ENCODE results near the gene ENPP1.
"Not testable (repeated sequence)": the region's sequence is repeated elsewhere in the genome, so short reads cannot be mapped to it uniquely, and the experiment has no call there.

Gene ENPP1

DNA sequence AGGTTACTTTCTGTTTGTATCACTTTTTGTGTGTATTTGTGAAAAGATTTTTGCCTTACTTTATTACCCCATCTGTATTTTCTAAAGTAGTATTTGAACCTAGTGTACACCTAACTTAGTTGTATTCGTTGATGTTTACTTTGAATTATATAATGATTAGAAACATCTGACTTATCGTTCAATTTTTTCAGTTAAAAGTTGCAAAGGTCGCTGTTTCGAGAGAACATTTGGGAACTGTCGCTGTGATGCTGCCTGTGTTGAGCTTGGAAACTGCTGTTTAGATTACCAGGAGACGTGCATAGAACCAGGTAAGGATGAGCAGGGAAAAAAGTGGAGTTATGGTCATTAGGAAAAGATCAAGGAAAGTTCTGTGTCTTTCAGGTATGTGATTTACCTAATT lies 42.0 kb downstream of the ENPP1 start:
- Histone ChIP-seq H3K9me3 (no peaks in the 10 kb centered on the region; the same call in 1 of the 2 replicates), H3K36me3 (no peaks in the 10 kb centered on the region), H3K4me3 (ENCODE audit: low read depth, low read length) (no peak overlapping the region), H3K4me1 (no peaks in the 10 kb centered on the region), H3K27me3 (no peaks in the 10 kb centered on the region)
- DNase-seq, result no peak
- TF ChIP-seq, protein P1, sequence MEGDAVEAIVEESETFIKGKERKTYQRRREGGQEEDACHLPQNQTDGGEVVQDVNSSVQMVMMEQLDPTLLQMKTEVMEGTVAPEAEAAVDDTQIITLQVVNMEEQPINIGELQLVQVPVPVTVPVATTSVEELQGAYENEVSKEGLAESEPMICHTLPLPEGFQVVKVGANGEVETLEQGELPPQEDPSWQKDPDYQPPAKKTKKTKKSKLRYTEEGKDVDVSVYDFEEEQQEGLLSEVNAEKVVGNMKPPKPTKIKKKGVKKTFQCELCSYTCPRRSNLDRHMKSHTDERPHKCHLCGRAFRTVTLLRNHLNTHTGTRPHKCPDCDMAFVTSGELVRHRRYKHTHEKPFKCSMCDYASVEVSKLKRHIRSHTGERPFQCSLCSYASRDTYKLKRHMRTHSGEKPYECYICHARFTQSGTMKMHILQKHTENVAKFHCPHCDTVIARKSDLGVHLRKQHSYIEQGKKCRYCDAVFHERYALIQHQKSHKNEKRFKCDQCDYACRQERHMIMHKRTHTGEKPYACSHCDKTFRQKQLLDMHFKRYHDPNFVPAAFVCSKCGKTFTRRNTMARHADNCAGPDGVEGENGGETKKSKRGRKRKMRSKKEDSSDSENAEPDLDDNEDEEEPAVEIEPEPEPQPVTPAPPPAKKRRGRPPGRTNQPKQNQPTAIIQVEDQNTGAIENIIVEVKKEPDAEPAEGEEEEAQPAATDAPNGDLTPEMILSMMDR (IDR thresholded peaks at IDR 0.05; ENCODE audit: low read depth, low read length), result no peak

DNA sequence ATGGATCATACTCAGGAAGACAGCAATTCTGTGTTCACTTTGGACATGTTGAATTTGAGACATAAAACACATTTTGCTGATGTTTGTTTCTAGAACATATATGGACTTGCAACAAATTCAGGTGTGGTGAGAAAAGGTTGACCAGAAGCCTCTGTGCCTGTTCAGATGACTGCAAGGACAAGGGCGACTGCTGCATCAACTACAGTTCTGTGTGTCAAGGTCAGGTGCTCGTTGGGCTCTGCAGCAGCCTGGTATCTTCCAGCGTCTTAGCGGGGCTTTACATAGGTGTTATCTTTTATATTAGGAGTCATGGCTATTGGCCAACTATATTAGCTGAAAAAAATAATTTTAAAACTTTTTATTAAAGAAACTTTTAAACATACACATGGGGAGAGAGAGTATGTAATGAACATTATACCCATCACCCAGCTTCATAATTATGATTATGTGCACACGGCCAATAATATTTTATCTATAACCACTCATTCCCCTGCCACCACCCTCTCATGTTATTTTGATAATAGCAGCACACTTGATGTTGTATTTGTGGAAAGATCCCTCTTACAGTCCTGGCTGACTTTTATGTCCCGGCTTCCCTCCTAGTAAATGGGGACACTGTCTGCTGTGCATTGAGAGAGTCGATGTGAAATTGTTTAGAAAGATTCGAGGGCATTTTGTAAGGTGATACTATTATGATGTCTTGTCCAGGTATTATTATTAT lies 43.4 kb downstream of the ENPP1 start:
- TF ChIP-seq, protein P1 (IDR thresholded peaks at IDR 0.05; ENCODE audit: low read depth, low read length), result no peak
- Histone ChIP-seq H3K4me1 (no peaks in the 10 kb centered on the region), H3K4me3 (ENCODE audit: low read depth, low read length) (no peak overlapping the region), H3K9me3 (no peaks in the 10 kb centered on the region; the same call in 1 of the 2 replicates), H3K27me3 (no peaks in the 10 kb centered on the region), H3K36me3 (no peaks in the 10 kb centered on the region)
- DNase-seq, result no peak

DNA sequence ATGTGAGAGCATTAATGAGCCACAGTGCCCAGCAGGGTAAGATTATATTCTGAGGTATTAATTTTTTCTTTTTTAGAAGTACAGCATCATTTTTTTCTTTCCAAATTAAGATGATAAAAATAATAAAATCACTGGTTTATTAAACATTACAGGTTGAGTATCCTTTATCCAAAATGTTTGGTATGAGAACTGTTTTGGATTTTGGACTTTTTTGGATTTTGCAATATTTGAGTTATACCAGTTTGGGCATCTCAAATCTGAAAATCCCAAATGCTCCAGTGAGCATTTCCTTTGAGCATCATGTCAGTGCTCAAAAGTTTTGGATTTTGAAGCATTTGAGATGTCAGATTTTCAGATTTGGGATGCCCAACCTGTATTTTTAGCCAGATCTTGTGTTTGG lies 44.4 kb downstream of the ENPP1 start:
- Histone ChIP-seq H3K4me1 (no peaks in the 10 kb centered on the region), H3K36me3 (no peaks in the 10 kb centered on the region), H3K4me3 (ENCODE audit: low read depth, low read length) (no peak overlapping the region), H3K9me3 (no peaks in the 10 kb centered on the region; the same call in 1 of the 2 replicates), H3K27me3 (no peaks in the 10 kb centered on the region)
- TF ChIP-seq, protein P1 (IDR thresholded peaks at IDR 0.05; ENCODE audit: low read depth, low read length), result no peak
- no peak for DNase-seq

DNA sequence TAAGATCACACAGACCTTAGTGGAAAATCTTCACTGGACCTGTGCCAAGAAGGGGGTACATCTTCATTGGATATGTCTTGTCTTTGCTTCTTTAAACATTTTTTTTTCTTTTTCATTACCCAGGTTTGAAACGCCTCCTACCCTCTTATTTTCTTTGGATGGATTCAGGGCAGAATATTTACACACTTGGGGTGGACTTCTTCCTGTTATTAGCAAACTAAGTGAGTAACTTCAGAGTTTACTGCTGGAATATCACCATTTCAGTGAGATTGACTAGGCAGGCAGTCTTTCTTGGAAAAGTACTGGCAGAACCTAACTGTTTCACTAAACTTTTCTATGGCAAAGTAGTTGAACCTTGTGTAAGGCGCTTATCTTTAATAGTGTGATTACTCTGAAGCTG lies 47.0 kb downstream of the ENPP1 start:
- H3K4me1 ChIP-seq, result no peaks in the 10 kb centered on the region
- no peak for DNase-seq
- H3K9me3 ChIP-seq, result no peaks in the 10 kb centered on the region; the same call in 1 of the 2 replicates
- H3K27me3 ChIP-seq, result no peaks in the 10 kb centered on the region
- TF ChIP-seq, protein P1 (IDR thresholded peaks at IDR 0.05; ENCODE audit: low read depth, low read length), result no peak
- no peak overlapping the region for H3K4me3 ChIP-seq (ENCODE audit: low read depth, low read length)
- no peaks in the 10 kb centered on the region for H3K36me3 ChIP-seq

DNA sequence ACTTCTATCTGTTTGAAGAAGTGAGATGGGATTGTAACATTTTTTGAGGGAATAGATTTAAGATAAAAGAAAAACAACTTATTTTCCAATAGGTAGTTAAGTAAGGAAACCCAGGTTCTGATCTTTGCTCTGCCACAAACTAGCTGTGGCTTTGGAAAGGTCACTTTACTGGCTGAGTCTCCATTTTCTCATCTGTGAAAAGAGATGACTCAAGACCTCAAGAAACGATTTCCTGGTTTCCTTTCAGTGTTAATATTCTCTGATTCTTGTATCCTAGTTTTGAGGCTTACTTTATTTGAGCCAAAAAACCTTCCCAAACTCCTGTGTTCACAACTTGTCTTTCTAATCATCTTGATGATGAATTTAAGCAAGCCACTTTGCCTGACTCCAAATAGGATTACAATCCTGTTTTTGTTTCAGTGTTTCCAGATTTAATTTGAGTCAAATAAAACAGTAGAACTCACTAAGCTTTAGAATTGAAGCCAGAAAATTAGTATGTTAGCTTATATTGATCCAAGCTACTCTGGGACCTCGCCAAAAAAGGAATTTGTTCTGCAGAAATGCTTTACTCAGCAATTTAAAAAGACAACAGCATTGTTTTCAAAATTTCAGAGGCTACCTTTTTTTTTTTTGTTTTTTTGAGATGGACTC lies 51.1 kb downstream of the ENPP1 start:
- H3K4me1 ChIP-seq, result no peaks in the 10 kb centered on the region
- TF ChIP-seq, protein P1 (IDR thresholded peaks at IDR 0.05; ENCODE audit: low read depth, low read length), result no peak
- no peaks in the 10 kb centered on the region for H3K9me3 ChIP-seq
- no peak overlapping the region for H3K4me3 ChIP-seq (ENCODE audit: low read depth, low read length)
- H3K36me3 ChIP-seq, result no peaks in the 10 kb centered on the region
- no peak for DNase-seq
- H3K27me3 ChIP-seq, result no peaks in the 10 kb centered on the region

DNA sequence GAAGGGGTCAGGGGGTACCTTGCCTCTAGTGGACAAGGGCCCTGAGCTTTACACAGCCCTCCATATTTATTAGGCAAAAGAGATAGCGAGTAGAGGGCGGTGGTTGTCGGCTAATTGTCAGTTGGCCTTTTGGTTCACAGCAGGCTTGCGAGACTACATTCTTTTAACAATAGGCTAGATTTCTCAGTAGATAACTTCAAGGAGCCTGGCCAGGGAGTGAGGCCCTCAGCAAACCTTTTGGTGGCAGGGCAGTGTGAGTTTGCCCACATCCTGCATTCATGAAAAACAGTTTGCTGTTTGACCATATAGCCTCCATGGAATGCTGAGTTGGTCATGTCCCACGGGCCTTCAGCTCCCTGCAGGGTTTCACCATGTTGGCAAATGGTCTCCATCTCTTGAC lies 51.8 kb downstream of the ENPP1 start:
- H3K9me3 ChIP-seq; H3K27me3 ChIP-seq; DNase-seq; H3K4me1 ChIP-seq; H3K36me3 ChIP-seq; H3K4me3 ChIP-seq (ENCODE audit: low read depth, low read length): not testable (repeated sequence)

All from BE2C (cell line).